ENCODE results near the gene CDK5. TPM values are rescaled to one million over a fixed set of nuclear protein-coding genes. Genes with fewer than 3 reads are reported as not detected.
"Not testable (repeated sequence)": the region's sequence is repeated elsewhere in the genome, so short reads cannot be mapped to it uniquely, and the experiment has no call there.

The CDK5 gene
- total RNA-seq, 2 donors from 2014 or later, result 4.7 TPM

GRCh38 chr7:151012911-151013347 is 44.8 kb downstream of the CDK5 start:
- Mint-ChIP-seq H3K27ac (peak overlapping the region; percentile 98), H3K4me1 (peaks cover 65% of the 10 kb centered on the region), H3K36me3 (ENCODE audit: low read depth) (peaks cover 3% of the 10 kb centered on the region), H3K27me3 (no peaks in the 10 kb centered on the region), H3K4me3 (peak overlapping the region; percentile 78)
- H3K9me3 ChIP-seq (ENCODE audit: control insufficient read depth, low read length, poor library complexity, severe bottlenecking), result no peaks in the 10 kb centered on the region
- DNase-seq, result no peak
- no peak for ATAC-seq

- DNase-seq, result no peak
Measured at GRCh38 chr7:151012031-151012692, 45.5 kb downstream of the CDK5 start.

GRCh38 chr7:151011616-151012015 is 46.1 kb downstream of the CDK5 start:
- peaks cover 64% of the 10 kb centered on the region for H3K4me1 Mint-ChIP-seq
- not testable (repeated sequence) for ATAC-seq; H3K36me3 Mint-ChIP-seq (ENCODE audit: low read depth); H3K9me3 ChIP-seq (ENCODE audit: control insufficient read depth, low read length, poor library complexity, severe bottlenecking); H3K27me3 Mint-ChIP-seq; DNase-seq
- peak overlapping the region; percentile 41 for H3K4me3 Mint-ChIP-seq
- peak overlapping the region; percentile 98 for H3K27ac Mint-ChIP-seq

More at GRCh38 chr7:151012031-151012692, 45.5 kb downstream of the CDK5 start:
- Mint-ChIP-seq H3K27ac (peak overlapping the region; percentile 98), H3K36me3 (ENCODE audit: low read depth) (peaks cover 3% of the 10 kb centered on the region), H3K4me1 (peaks cover 65% of the 10 kb centered on the region), H3K27me3 (no peaks in the 10 kb centered on the region), H3K4me3 (peak overlapping the region; percentile 78)
- no peak for ATAC-seq
- no peaks in the 10 kb centered on the region for H3K9me3 ChIP-seq (ENCODE audit: control insufficient read depth, low read length, poor library complexity, severe bottlenecking)

GRCh38 chr7:151011097-151011409 is 46.6 kb downstream of the CDK5 start:
- H3K9me3 ChIP-seq (ENCODE audit: control insufficient read depth, low read length, poor library complexity, severe bottlenecking), result no peaks in the 10 kb centered on the region
- ATAC-seq (no peak), DNase-seq (no peak)
- Mint-ChIP-seq H3K4me3 (peak overlapping the region; percentile 74), H3K27ac (peak overlapping the region; percentile 98), H3K4me1 (peaks cover 63% of the 10 kb centered on the region), H3K27me3 (no peaks in the 10 kb centered on the region), H3K36me3 (ENCODE audit: low read depth) (peaks cover 3% of the 10 kb centered on the region)

GRCh38 chr7:151010307-151011096 is 47.2 kb downstream of the CDK5 start:
- Mint-ChIP-seq H3K27ac (peak overlapping the region; percentile 98), H3K36me3 (ENCODE audit: low read depth) (peaks cover 1% of the 10 kb centered on the region), H3K27me3 (no peaks in the 10 kb centered on the region), H3K4me3 (peak overlapping the region; percentile 74), H3K4me1 (peaks cover 62% of the 10 kb centered on the region)
- H3K9me3 ChIP-seq (ENCODE audit: control insufficient read depth, low read length, poor library complexity, severe bottlenecking), result no peaks in the 10 kb centered on the region
- ATAC-seq, result peak; percentile 6
- DNase-seq, result peak in 2 of 3 donors; percentile 39 to 40

- Mint-ChIP-seq H3K27me3 (no peaks in the 10 kb centered on the region), H3K4me1 (peaks cover 59% of the 10 kb centered on the region), H3K4me3 (peak overlapping the region; percentile 74), H3K36me3 (ENCODE audit: low read depth) (no peaks in the 10 kb centered on the region), H3K27ac (peak overlapping the region; percentile 98)
- no peaks in the 10 kb centered on the region for H3K9me3 ChIP-seq (ENCODE audit: control insufficient read depth, low read length, poor library complexity, severe bottlenecking)
- DNase-seq (no peak), ATAC-seq (no peak)
Measured at GRCh38 chr7:151010037-151010306, 47.7 kb downstream of the CDK5 start.

- no peak for DNase-seq
- Mint-ChIP-seq H3K4me1 (peaks cover 55% of the 10 kb centered on the region), H3K27me3 (no peaks in the 10 kb centered on the region), H3K4me3 (peak overlapping the region; percentile 86), H3K36me3 (ENCODE audit: low read depth) (no peaks in the 10 kb centered on the region), H3K27ac (peak overlapping the region; percentile 98)
- ATAC-seq, result no peak
- H3K9me3 ChIP-seq (ENCODE audit: control insufficient read depth, low read length, poor library complexity, severe bottlenecking), result no peaks in the 10 kb centered on the region
Measured at GRCh38 chr7:151009327-151010036, 48.2 kb downstream of the CDK5 start.

- H3K27ac Mint-ChIP-seq, result peak overlapping the region; percentile 94
- H3K4me3 Mint-ChIP-seq, result peak overlapping the region; percentile 86
- H3K36me3 Mint-ChIP-seq (ENCODE audit: low read depth), result no peaks in the 10 kb centered on the region
- no peaks in the 10 kb centered on the region for H3K9me3 ChIP-seq (ENCODE audit: control insufficient read depth, low read length, poor library complexity, severe bottlenecking)
- DNase-seq (peak; percentile 67 to 80 (median 74)), ATAC-seq (peak; percentile 60)
- peaks cover 51% of the 10 kb centered on the region for H3K4me1 Mint-ChIP-seq
- no peaks in the 10 kb centered on the region for H3K27me3 Mint-ChIP-seq
Measured at GRCh38 chr7:151008511-151009323, 49.0 kb downstream of the CDK5 start.

- ATAC-seq (peak; percentile 72), DNase-seq (peak in 1 of 3 donors; percentile 22)
- Mint-ChIP-seq H3K27ac (peak overlapping the region; percentile 94), H3K36me3 (ENCODE audit: low read depth) (no peaks in the 10 kb centered on the region), H3K4me3 (peak overlapping the region; percentile 86), H3K27me3 (no peaks in the 10 kb centered on the region), H3K4me1 (peaks cover 51% of the 10 kb centered on the region)
- H3K9me3 ChIP-seq (ENCODE audit: control insufficient read depth, low read length, poor library complexity, severe bottlenecking), result no peaks in the 10 kb centered on the region
Measured at GRCh38 chr7:151008143-151008510, 49.6 kb downstream of the CDK5 start.

GRCh38 chr7:151007469-151007898 is 50.2 kb downstream of the CDK5 start:
- H3K9me3 ChIP-seq (ENCODE audit: control insufficient read depth, low read length, poor library complexity, severe bottlenecking), result no peaks in the 10 kb centered on the region
- peaks cover 47% of the 10 kb centered on the region for H3K4me1 Mint-ChIP-seq
- H3K27me3 Mint-ChIP-seq, result no peaks in the 10 kb centered on the region
- peak overlapping the region; percentile 94 for H3K27ac Mint-ChIP-seq
- no peaks in the 10 kb centered on the region for H3K36me3 Mint-ChIP-seq (ENCODE audit: low read depth)
- ATAC-seq (no peak), DNase-seq (no peak)
- H3K4me3 Mint-ChIP-seq, result peak overlapping the region; percentile 86

- no peaks in the 10 kb centered on the region for H3K27me3 Mint-ChIP-seq
- H3K27ac Mint-ChIP-seq, result peak overlapping the region; percentile 94
- no peaks in the 10 kb centered on the region for H3K9me3 ChIP-seq (ENCODE audit: control insufficient read depth, low read length, poor library complexity, severe bottlenecking)
- no peaks in the 10 kb centered on the region for H3K36me3 Mint-ChIP-seq (ENCODE audit: low read depth)
- no peak overlapping the region for H3K4me3 Mint-ChIP-seq
- H3K4me1 Mint-ChIP-seq, result peaks cover 42% of the 10 kb centered on the region
- DNase-seq, result no peak
- ATAC-seq, result no peak
Measured at GRCh38 chr7:151006590-151007300, 51.0 kb downstream of the CDK5 start.

- Mint-ChIP-seq H3K4me3 (no peak overlapping the region), H3K36me3 (ENCODE audit: low read depth) (no peaks in the 10 kb centered on the region), H3K4me1 (peaks cover 37% of the 10 kb centered on the region), H3K27me3 (no peaks in the 10 kb centered on the region), H3K27ac (no peak overlapping the region)
- ATAC-seq (no peak), DNase-seq (no peak)
- H3K9me3 ChIP-seq (ENCODE audit: control insufficient read depth, low read length, poor library complexity, severe bottlenecking), result no peaks in the 10 kb centered on the region
Measured at GRCh38 chr7:151005566-151005965, 52.1 kb downstream of the CDK5 start.

All from T-helper 17 cell (primary cell).